ENCODE data around the gene APOO. TPM values are rescaled to one million over a fixed set of nuclear protein-coding genes. Genes with fewer than 3 reads are reported as not detected.
A peak's percentile ranks its signal among the peaks of the same experiment; 100 is the strongest.

The APOO gene
- total RNA-seq, 4 donors from 2014 or later = 2.0 to 21.9 (median 11.2) TPM

DNA sequence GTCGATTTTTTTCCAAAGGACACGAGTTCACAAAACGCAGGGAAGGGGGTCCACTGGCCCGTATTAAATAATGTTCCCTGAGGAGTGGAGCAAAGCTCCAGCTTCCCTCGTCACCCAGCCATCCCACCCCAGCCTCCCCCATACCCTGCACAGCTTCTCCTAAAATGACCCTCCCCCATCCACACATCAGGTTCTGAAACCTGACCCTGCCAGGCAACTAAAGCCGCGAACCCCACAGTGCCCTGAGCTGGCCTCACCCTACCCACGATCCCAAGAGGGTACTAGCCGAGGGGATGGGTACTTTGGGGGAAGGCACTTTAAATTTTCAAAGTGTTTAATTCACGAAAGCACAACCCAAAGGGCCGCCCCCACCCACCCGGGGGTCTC, 634 bp downstream of the APOO start:
- Histone ChIP-seq H3K4me3 (peak overlapping the region; percentile 41 to 46), H3K27ac (peak overlapping the region; percentile 79 to 84), H3K4me1 (no peaks in the 10 kb centered on the region), H3K36me3 (no peaks in the 10 kb centered on the region), H3K9me3 (no peaks in the 10 kb centered on the region), H3K27me3 (no peaks in the 10 kb centered on the region)
- DNase-seq = no peak
- intact Hi-C loops (cut with DNase I; ENCODE audit: low total_unique reads) = no loop called here
- no peak for TF ChIP-seq CTCF (IDR thresholded peaks at IDR 0.05)
- no peak for TF ChIP-seq POLR2A (IDR thresholded peaks at IDR 0.05)

- Histone ChIP-seq H3K4me3 (no peak overlapping the region), H3K9me3 (no peaks in the 10 kb centered on the region), H3K27me3 (no peaks in the 10 kb centered on the region), H3K36me3 (no peaks in the 10 kb centered on the region), H3K4me1 (no peaks in the 10 kb centered on the region), H3K27ac (no peak overlapping the region)
- no peak for TF ChIP-seq CTCF (IDR thresholded peaks at IDR 0.05)
- TF ChIP-seq POLR2A (IDR thresholded peaks at IDR 0.05) = no peak
- no peak for DNase-seq
- intact Hi-C loops (cut with DNase I; ENCODE audit: low total_unique reads) = loop anchor here (5.0 kb wide), 2 partner anchors 122 to 212 kb away; partner anchors contain the start of gene SAT1
These were observed 3.6 kb downstream of the APOO start for GRCh38 chrX:23904096-23904495.

- no peak for DNase-seq
- H3K27ac ChIP-seq = peak overlapping the region; percentile 54 to 85
- no peaks in the 10 kb centered on the region for H3K36me3 ChIP-seq
- H3K4me3 ChIP-seq = no peak overlapping the region
- no peaks in the 10 kb centered on the region for H3K4me1 ChIP-seq
- no peaks in the 10 kb centered on the region for H3K27me3 ChIP-seq
- intact Hi-C loops (cut with DNase I; ENCODE audit: low total_unique reads) = loop anchor here (5.0 kb wide), 2 partner anchors 120 to 210 kb away; partner anchors contain the start of gene SAT1
- no peaks in the 10 kb centered on the region for H3K9me3 ChIP-seq
- TF ChIP-seq POLR2A (IDR thresholded peaks at IDR 0.05) (no peak), CTCF (IDR thresholded peaks at IDR 0.05) (peak; percentile 32 to 72 (median 56))
These were observed 5.3 kb downstream of the APOO start for GRCh38 chrX:23902419-23902818.

DNA sequence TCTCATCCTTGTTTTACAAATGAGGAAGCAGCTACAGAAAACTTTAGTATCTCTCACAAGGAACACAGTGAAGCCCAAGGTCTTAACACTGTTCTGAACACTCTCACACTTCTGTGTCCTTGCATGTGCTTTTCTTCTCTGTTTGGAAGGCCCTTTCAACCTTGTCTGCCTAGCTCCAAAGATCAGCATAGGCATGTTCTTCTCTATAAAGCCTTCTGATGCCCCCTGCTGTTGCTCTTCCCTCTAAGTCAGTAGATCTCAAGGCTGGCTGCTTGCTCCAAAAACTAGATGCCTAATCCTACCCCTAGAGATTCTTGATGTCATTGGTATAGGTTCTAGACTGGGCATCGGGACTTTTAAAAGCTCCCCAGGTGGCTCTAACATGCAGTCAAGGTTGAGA, 5.9 kb downstream of the APOO start:
- intact Hi-C loops (cut with DNase I; ENCODE audit: low total_unique reads) = loop anchor here (5.0 kb wide), 2 partner anchors 120 to 210 kb away; partner anchors contain the start of gene SAT1
- Histone ChIP-seq H3K36me3 (no peaks in the 10 kb centered on the region), H3K9me3 (no peaks in the 10 kb centered on the region), H3K4me3 (no peak overlapping the region), H3K27me3 (no peaks in the 10 kb centered on the region), H3K4me1 (no peaks in the 10 kb centered on the region), H3K27ac (peak overlapping the region; percentile 54 to 85)
- peak; percentile 21 to 59 for DNase-seq
- peak; percentile 34 to 72 (median 54) for TF ChIP-seq CTCF (IDR thresholded peaks at IDR 0.05)
- no peak for TF ChIP-seq POLR2A (IDR thresholded peaks at IDR 0.05)

- Histone ChIP-seq H3K9me3 (no peaks in the 10 kb centered on the region), H3K27ac (peak overlapping the region; percentile 54 to 85), H3K4me1 (no peaks in the 10 kb centered on the region), H3K4me3 (no peak overlapping the region), H3K27me3 (no peaks in the 10 kb centered on the region), H3K36me3 (no peaks in the 10 kb centered on the region)
- DNase-seq = no peak
- no peak for TF ChIP-seq CTCF (IDR thresholded peaks at IDR 0.05)
- no peak for TF ChIP-seq POLR2A (IDR thresholded peaks at IDR 0.05)
- intact Hi-C loops (cut with DNase I; ENCODE audit: low total_unique reads) = loop anchor here (5.0 kb wide), 2 partner anchors 119 to 209 kb away; partner anchors contain the start of gene SAT1
These were observed 6.7 kb downstream of the APOO start for GRCh38 chrX:23901060-23901459.

Data from uterus (tissue), 4 donors.